Stimulated activated CD8-positive, alpha-beta memory T cell treated with anti-CD3 and anti-CD28 coated beads, Interleukin-12 subunit alpha, Interleukin-12 subunit beta, amount 100 ng/mL, for 24 hours (primary cell): Measurements from ENCODE around the gene C16orf46.
"Not testable (repeated sequence)": the region's sequence is repeated elsewhere in the genome, so short reads cannot be mapped to it uniquely, and the experiment has no call there.

Source experiments
- DNase-seq: peaks from one replicate; pipeline ENCODE4 v3.0.0-alpha.2; 2020; ENCODE audit errors: extremely low read depth

The C16orf46 gene

GRCh38 chr16:81077076-81077940 lies at the start of gene C16orf46:
Gene C16orf46 (minus strand): TSS chr16:81077238. CDS start chr16:81063955, 13,283 bp downstream.
- peak; percentile 92 for DNase-seq

DNA sequence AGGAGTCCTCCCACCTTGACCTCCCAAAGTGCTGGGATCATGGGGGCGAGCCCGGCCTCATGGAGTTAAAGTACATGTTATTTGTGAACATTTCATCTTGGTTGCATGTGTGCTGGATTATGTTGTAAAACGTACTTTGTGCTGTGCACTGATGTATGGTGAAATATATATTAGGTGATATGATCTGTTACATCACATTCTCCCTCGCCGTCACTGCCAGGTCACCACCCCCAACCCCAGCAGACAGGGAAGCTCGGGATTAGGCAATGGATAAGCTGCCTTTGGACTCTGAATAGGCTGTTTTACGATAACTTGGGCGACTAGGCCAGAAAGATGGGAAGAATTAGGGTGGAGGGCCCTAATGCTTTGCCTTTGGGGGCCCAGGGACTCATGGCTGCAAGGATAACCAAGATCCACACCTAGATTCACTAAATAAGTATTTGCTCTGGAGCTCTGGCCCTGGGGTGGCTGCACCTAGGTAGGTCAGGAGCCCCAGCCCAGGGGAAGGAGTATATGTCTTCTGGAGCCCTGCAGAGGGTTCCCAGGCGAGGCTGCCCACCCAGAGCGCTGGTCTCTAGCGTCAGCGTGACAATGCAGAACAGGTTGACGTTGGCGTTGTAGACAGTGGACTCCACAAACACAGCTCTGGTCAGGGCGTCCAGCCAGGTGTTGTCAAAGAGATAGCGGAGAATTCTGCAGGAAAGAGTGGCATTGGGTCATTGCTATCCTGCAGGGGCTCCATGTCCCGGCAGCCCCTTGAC lies 46.2 kb upstream of the C16orf46 start:
- no peak for DNase-seq

DNA sequence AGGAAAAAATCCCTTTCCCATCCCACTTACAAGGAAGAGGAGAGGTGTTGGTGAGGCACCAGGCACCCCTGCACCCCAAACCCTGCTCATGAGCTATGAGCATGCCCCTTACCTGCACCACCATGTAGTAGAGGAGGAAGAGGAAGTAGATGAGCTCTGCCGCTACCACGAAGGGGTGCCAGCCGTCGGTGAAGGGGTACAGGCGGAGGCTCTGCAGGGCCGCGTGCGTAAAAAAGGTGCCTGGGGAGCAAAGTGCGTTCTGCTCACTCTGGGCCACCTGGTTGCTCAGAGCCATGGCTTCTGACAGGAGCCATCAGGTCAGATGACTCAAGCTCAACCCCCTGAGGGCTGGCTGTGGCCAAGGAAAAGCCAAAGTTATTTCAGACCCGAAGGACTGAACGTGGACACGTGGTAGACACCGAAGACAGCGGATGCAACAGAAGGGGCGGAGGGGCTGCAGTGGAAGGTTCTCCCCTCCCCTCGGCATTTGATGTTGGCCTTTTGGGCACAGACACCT lies 44.5 kb upstream of the C16orf46 start:
- DNase-seq: no peak

GRCh38 chr16:81117436-81117835 lies 40.4 kb upstream of the C16orf46 start:
- no peak for DNase-seq

GRCh38 chr16:81116285-81116684 lies 39.2 kb upstream of the C16orf46 start:
- DNase-seq: no peak

GRCh38 chr16:81112453-81112852 lies 35.4 kb upstream of the C16orf46 start:
- no peak for DNase-seq

DNA sequence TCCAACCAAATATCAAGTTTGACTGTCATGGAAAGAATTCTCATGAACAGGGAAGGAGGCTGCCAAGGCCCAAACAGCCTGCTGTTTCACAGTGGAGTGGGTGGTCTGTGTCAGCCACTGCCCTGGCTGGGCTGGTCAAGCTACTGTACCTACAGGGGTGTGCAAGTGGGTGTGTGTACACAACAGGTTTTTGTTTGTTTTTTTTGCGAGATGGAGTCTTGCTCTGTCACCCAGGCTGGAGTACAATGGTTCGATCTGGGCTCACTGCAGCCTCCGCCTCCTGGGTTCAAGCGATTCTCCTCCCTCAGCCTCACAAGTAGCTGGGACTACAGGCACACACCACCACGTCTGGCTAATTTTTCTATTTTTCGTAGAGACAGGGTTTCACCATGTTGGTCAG lies 32.2 kb upstream of the C16orf46 start:
- DNase-seq: not testable (repeated sequence)

DNA sequence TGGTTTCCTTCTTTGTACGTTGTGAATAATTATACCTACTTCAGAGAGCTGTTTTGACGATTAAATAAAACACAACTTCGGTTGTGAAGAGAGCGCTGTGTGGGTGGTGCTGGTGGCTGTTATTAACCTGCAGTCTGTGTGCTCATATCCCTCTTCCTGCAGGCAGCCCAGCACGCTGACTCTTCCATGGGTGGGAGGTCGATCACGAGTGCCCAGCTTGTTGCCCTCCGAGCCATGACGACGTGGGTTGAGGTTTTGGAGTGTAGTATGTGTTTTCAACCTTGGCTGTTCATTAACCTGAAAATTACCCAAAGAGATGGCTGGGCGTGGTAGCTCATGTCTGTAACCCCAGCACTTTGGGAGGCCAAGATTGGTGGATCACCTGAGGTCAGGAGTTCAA lies 30.5 kb upstream of the C16orf46 start:
- no peak for DNase-seq

GRCh38 chr16:81106826-81107503 lies 29.9 kb upstream of the C16orf46 start:
- no peak for DNase-seq

GRCh38 chr16:81105946-81106345 lies 28.9 kb upstream of the C16orf46 start:
- DNase-seq: no peak

- DNase-seq: no peak
Observed at GRCh38 chr16:81101702-81102101, 24.7 kb upstream of the C16orf46 start.

DNA sequence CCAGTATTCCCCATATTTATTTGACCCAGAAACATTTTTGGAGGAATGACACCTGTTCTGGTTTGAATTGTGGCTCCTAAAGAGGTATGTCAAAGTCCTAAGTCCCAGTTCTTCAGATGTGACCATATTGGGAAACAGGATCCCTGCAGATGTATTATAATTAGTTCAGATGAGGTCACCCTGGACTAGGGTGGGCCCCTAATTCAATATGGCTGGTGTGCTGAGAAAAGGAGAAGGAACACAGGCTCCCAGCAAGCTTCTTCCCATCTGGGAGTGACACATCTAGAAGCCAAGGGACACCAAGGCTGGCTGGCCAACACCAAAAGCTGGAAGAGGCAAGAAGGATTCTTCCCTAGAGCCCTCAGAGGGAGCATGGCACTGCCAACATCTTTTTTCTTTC lies 22.9 kb upstream of the C16orf46 start:
- no peak for DNase-seq

GRCh38 chr16:81097230-81097629 lies 20.2 kb upstream of the C16orf46 start:
- DNase-seq: no peak

DNA sequence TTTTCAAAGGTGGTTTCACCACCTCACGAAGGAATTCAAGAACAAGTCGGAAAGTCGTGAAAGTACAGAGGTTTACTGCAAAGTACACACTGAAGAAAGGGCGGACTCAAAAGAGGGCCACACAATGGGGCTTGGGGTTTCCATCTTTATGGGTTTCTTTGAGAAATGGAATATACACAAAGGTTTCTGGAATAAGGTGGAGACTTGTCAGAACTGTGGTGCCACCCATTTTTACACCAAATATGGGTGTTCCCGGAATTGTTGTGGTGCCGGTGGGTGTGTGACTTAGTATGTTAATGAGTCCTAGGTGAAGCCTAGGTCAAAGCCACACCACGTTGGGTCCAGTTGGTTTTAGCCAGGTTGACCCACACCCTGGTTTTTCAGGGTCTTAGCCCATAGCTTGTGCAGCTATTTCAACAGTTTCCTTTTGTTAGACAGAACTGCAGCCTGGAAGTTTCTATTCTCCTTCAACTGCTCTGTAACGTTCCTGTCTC lies 19.7 kb upstream of the C16orf46 start:
- DNase-seq: no peak

DNA sequence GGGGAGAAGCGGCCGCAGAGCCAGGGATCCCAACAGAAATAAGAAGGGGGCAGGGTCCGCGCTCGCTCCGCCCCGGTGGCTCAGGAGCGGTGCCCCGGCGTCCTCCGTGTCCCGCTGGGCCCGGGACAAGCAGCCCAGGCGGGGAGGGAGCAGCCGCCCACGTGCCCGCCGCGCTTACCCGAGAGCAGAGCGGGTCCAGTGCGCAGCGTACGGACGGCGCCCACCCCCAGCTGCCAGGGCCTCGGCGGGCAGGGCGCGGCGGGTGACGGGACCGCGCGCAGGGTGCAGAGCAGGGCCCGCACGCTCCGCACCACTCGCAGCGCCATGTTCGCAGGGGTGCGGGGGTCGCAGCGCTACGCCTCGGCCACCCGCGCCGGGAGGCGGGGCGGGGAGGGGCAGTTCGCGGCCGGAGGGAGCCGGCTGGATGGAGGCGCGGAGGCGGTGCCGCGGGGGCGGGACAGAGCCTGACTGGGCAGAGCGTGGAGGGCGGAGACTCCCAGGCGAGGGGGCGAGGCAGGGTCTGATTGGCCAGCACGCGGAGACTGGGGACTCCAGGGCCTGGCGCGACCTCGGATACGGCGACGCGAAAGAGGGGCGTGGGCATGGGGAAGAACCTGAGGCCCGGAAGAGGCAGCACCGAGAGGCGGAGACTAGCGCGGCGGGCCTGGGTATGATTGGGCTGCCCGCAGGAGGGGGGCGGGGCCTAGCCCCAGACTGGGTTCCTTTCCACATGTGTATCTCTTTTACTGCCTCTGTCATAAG lies 19.1 kb upstream of the C16orf46 start, which contains the start of gene GCSH:
GCSH (minus strand) TSS at position 443 of the 762 bp plus-strand sequence; CDS start at position 326, 117 bp downstream.
- DNase-seq: peak; percentile 99

DNA sequence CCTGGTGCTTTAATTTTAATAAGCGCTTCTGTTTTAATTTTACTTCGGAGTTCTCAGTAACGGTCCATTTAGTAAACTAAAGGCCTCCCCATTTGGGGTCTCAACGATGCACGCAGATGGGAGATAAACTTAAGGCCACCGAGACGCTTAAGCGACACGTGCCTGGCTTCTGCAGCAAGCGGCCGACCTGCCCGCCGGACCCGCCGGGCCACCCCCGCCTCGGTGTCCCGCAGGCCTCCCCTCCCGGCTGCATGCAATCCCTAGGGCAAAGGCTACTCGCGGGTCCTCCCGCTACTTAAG lies 18.6 kb upstream of the C16orf46 start:
- DNase-seq: no peak

DNA sequence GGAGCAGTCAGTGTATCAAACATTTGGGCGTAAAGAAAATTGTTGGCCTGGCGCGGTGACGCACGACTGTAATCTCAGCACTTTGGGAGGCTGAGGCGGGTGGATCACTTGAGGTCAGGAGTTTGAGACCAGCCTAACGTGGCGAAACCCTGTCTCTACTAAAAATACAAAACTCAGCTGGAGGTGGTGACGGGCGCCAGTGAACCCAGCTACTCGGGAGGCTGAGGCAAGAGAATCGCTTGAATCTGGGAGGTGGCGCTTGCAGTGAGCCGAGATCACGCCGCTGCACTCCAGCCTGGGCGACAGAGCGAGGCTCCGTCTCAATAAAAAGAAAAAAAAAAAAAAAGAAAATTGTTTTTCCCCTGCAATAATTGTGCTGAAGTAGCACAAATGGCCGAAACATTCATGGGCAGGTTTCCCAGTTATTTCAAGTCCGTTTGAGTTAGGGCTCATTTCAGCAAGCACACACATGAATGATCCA lies 17.8 kb upstream of the C16orf46 start:
- DNase-seq: no peak

GRCh38 chr16:81088836-81089235 lies 11.8 kb upstream of the C16orf46 start:
- DNase-seq: no peak

- DNase-seq: no peak
Observed at GRCh38 chr16:81081014-81081413, 4.0 kb upstream of the C16orf46 start.

DNA sequence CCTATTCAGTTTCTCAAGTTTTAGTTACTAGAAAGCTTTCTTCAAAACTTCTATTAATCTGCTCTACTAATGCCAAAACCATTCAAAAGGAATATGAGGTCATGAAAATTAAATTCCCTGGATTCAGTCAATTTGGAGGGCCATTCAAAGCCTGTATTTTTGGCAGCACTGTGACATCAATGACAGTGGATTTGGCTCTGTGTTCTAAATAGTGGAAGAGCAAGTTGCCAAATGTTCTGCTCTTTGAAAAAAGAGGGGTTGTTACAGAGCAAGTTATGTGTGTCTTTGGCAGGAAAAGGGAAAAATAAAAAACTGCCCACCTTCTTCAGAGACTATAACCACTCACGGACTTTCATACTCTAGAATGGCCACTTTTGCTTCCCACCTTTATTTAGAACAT lies 3.2 kb upstream of the C16orf46 start:
- DNase-seq: no peak

GRCh38 chr16:81076566-81077075 lies 417 bp downstream of the C16orf46 start:
- DNase-seq: peak; percentile 73
